Measurements from ENCODE around the gene SPDYE2.
"Not testable (repeated sequence)": the region's sequence is repeated elsewhere in the genome, so short reads cannot be mapped to it uniquely, and the experiment has no call there.

DNA sequence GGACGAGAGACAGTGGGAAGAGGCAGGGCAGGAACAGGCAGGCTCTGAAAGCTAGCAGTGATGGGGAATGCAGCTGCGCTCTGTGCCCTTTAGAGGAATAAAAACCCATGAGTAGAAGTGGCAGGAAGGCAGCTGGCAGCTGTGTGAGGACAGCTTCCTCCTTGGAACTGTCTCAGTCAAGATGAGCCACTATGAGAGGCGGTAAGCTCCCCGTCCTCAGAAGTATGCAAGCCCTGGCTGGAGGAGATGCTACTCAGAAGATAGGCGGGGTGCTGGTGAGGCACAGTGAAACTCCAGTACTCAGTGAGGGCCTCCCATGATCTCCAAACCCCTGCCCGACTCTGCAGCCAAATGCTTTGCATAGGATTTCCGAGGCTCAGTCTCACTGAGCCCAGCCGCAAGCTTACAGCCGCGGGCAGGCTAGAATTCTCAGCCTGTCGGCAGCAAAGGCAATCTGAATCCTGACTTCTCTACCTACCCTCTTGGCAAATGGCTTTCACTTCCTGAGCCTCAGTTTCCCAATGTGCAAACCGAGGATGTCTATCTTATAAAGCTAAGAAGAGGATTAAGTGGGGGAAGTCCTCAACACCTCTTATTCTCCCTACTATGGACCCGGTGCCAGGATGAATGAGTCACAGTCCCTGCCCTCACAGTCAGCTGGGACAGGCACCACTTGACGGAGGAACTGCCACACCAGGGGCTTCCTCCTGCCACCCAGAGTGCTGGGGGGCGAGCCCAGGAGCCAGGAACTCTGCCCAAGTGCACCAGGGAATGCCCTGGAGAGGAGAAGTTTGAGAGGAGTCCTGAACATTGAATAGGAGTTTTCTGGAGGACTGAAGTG is 35.9 kb upstream of the SPDYE2 start:
- TF ChIP-seq, protein P1, sequence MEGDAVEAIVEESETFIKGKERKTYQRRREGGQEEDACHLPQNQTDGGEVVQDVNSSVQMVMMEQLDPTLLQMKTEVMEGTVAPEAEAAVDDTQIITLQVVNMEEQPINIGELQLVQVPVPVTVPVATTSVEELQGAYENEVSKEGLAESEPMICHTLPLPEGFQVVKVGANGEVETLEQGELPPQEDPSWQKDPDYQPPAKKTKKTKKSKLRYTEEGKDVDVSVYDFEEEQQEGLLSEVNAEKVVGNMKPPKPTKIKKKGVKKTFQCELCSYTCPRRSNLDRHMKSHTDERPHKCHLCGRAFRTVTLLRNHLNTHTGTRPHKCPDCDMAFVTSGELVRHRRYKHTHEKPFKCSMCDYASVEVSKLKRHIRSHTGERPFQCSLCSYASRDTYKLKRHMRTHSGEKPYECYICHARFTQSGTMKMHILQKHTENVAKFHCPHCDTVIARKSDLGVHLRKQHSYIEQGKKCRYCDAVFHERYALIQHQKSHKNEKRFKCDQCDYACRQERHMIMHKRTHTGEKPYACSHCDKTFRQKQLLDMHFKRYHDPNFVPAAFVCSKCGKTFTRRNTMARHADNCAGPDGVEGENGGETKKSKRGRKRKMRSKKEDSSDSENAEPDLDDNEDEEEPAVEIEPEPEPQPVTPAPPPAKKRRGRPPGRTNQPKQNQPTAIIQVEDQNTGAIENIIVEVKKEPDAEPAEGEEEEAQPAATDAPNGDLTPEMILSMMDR (IDR thresholded peaks at IDR 0.05), result not testable (repeated sequence)
- not testable (repeated sequence) for TF ChIP-seq ZFX (IDR thresholded peaks at IDR 0.05; ENCODE audit: borderline replicate concordance)
